Measurements from ENCODE around the gene PTCHD1. TPM values are rescaled to one million over a fixed set of nuclear protein-coding genes. Genes with fewer than 3 reads are reported as not detected.

Gene PTCHD1
- total and polyA plus RNA-seq, 3 donors from 2014 or later = 0.28 to 1.6 (median 0.94) TPM

- TF ChIP-seq POLR2A (IDR thresholded peaks at IDR 0.05) (no peak), CTCF (IDR thresholded peaks at IDR 0.05) (no peak)
- DNase-seq = no peak
- no CpG with 5 or more reads among the region's 63 CpGs for WGBS, 2 donors
- no peaks in the 10 kb centered on the region for H3K36me3 ChIP-seq (ENCODE audit: low read depth, missing control alignments)
- H3K27me3 ChIP-seq = no peaks in the 10 kb centered on the region
- no peaks in the 10 kb centered on the region for H3K9me3 ChIP-seq
- H3K4me1 ChIP-seq = no peaks in the 10 kb centered on the region
- intact Hi-C loops (cut with DNase I; ENCODE audit: low total_unique reads) = no loop called here
- peak overlapping the region in 1 of 2 donors; percentile 9 for H3K4me3 ChIP-seq
- H3K27ac ChIP-seq = no peak overlapping the region
These were observed 165 bp upstream of the PTCHD1 start for GRCh38 chrX:23334521-23334847.

GRCh38 chrX:23338334-23338733 lies 3.7 kb downstream of the PTCHD1 start:
- no peak for DNase-seq
- 93 to 96% methylated on average over 4 of the region's 4 CpGs for WGBS, 2 donors
- H3K4me3 ChIP-seq = no peak overlapping the region
- no peaks in the 10 kb centered on the region for H3K27me3 ChIP-seq
- H3K9me3 ChIP-seq = no peaks in the 10 kb centered on the region
- no peaks in the 10 kb centered on the region for H3K36me3 ChIP-seq (ENCODE audit: low read depth, missing control alignments)
- intact Hi-C loops (cut with DNase I; ENCODE audit: low total_unique reads) = no loop called here
- TF ChIP-seq POLR2A (IDR thresholded peaks at IDR 0.05) (no peak), CTCF (IDR thresholded peaks at IDR 0.05) (no peak)
- no peak overlapping the region for H3K27ac ChIP-seq
- no peaks in the 10 kb centered on the region for H3K4me1 ChIP-seq

GRCh38 chrX:23341452-23341851 lies 6.8 kb downstream of the PTCHD1 start:
- H3K36me3 ChIP-seq (ENCODE audit: low read depth, missing control alignments) = no peaks in the 10 kb centered on the region
- intact Hi-C loops (cut with DNase I; ENCODE audit: low total_unique reads) = no loop called here
- WGBS, 2 donors = 29 to 69% methylated on average over 4 to 6 of the region's 6 CpGs
- DNase-seq = no peak
- H3K27me3 ChIP-seq = no peaks in the 10 kb centered on the region
- no peaks in the 10 kb centered on the region for H3K9me3 ChIP-seq
- H3K27ac ChIP-seq = no peak overlapping the region
- H3K4me3 ChIP-seq = no peak overlapping the region
- no peak for TF ChIP-seq POLR2A (IDR thresholded peaks at IDR 0.05)
- H3K4me1 ChIP-seq = no peaks in the 10 kb centered on the region

GRCh38 chrX:23344238-23344903 lies 9.7 kb downstream of the PTCHD1 start:
- DNase-seq = no peak
- H3K27ac ChIP-seq = no peak overlapping the region
- TF ChIP-seq POLR2A (IDR thresholded peaks at IDR 0.05) (no peak), CTCF (IDR thresholded peaks at IDR 0.05) (no peak)
- no peaks in the 10 kb centered on the region for H3K9me3 ChIP-seq
- intact Hi-C loops (cut with DNase I; ENCODE audit: low total_unique reads) = no loop called here
- no peak overlapping the region for H3K4me3 ChIP-seq
- H3K27me3 ChIP-seq = no peaks in the 10 kb centered on the region
- no peaks in the 10 kb centered on the region for H3K4me1 ChIP-seq
- WGBS, 2 donors = 81 to 87% methylated on average over 3 to 5 of the region's 5 CpGs
- no peaks in the 10 kb centered on the region for H3K36me3 ChIP-seq (ENCODE audit: low read depth, missing control alignments)

GRCh38 chrX:23344904-23345271 lies 10.2 kb downstream of the PTCHD1 start:
- DNase-seq = no peak
- TF ChIP-seq CTCF (IDR thresholded peaks at IDR 0.05) (no peak), POLR2A (IDR thresholded peaks at IDR 0.05) (no peak)
- 90 to 94% methylated on average over 2 of the region's 2 CpGs for WGBS, 2 donors
- Histone ChIP-seq H3K4me1 (no peaks in the 10 kb centered on the region), H3K9me3 (no peaks in the 10 kb centered on the region), H3K27ac (no peak overlapping the region), H3K4me3 (no peak overlapping the region), H3K36me3 (ENCODE audit: low read depth, missing control alignments) (no peaks in the 10 kb centered on the region), H3K27me3 (no peaks in the 10 kb centered on the region)
- intact Hi-C loops (cut with DNase I; ENCODE audit: low total_unique reads) = no loop called here

All from testis (tissue), 3 donors.